ENCODE results near the gene ANKRD62. TPM values are rescaled to one million over a fixed set of nuclear protein-coding genes. Genes with fewer than 3 reads are reported as not detected.

ANKRD62 gene
- total RNA-seq, 1 experiment from 2014 or later = not detected

DNA sequence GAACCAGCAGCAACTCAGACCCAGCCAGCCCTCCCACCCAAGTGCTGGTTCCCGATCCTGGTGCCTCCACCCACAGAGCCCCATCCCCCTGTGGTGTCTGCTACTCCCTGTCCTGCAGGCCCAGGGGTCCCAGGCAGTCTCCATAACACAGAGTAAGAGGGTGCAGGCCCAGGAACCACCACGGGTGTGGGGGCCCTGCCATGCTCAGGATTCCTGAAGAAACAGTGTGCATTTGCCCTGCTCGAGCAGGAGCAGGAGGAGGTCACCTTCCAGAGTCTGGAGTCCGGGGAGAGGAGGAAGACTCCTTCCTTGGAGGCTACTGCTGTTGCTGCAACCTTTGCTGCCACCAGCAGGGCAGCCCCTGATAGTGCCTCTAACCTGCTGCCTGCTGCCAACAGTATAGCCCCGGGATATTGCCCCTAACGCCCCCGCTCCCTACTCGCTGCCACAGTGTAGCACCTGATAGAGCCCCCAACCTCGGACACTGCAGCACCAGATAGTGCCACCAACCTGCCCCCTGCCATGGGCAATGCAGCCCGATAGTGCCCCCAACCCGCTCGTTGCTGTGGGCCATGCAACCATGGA, 46.8 kb upstream of the ANKRD62 start:
- Histone ChIP-seq H3K27me3 (replicated peaks; ENCODE audit: control insufficient read depth, insufficient read depth, low read length) (no peaks in the 10 kb centered on the region), H3K36me3 (ENCODE audit: control insufficient read depth, insufficient read depth, low read length) (no peaks in the 10 kb centered on the region), H3K9me3 (no peaks in the 10 kb centered on the region), H3K4me3 (ENCODE audit: low read depth, low read length) (no peak overlapping the region), H3K4me1 (no peaks in the 10 kb centered on the region)
- TF ChIP-seq, protein P1, sequence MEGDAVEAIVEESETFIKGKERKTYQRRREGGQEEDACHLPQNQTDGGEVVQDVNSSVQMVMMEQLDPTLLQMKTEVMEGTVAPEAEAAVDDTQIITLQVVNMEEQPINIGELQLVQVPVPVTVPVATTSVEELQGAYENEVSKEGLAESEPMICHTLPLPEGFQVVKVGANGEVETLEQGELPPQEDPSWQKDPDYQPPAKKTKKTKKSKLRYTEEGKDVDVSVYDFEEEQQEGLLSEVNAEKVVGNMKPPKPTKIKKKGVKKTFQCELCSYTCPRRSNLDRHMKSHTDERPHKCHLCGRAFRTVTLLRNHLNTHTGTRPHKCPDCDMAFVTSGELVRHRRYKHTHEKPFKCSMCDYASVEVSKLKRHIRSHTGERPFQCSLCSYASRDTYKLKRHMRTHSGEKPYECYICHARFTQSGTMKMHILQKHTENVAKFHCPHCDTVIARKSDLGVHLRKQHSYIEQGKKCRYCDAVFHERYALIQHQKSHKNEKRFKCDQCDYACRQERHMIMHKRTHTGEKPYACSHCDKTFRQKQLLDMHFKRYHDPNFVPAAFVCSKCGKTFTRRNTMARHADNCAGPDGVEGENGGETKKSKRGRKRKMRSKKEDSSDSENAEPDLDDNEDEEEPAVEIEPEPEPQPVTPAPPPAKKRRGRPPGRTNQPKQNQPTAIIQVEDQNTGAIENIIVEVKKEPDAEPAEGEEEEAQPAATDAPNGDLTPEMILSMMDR (IDR thresholded peaks at IDR 0.05; ENCODE audit: insufficient read depth in 1 of 2, low read depth in 1 of 2, low read length in 1 of 2, severe bottlenecking in 1 of 2, unreplicated experiment in 1 of 2) = no peak
- H3K4me1 Mint-ChIP-seq (ENCODE audit: low read depth, unreplicated experiment) = no peaks in the 10 kb centered on the region
- H3K36me3 Mint-ChIP-seq (ENCODE audit: insufficient read depth, unreplicated experiment) = no peaks in the 10 kb centered on the region
- peaks cover 15% of the 10 kb centered on the region for H3K27me3 Mint-ChIP-seq (ENCODE audit: insufficient read depth, unreplicated experiment)
- CTCF ChIA-PET = no interaction called here
- no peak overlapping the region for H3K27ac Mint-ChIP-seq (ENCODE audit: unreplicated experiment)
- H3K9me3 Mint-ChIP-seq (ENCODE audit: unreplicated experiment) = no peaks in the 10 kb centered on the region
- POLR2A ChIA-PET = no interaction called here
- DNase-seq = peak in 1 of 2 experiments; percentile 14
- no peak overlapping the region for H3K4me3 Mint-ChIP-seq (ENCODE audit: unreplicated experiment)
- intact Hi-C loops (cut with micrococcal nuclease; ENCODE audit: unreplicated experiment) = no loop called here
- no TSS peak for BruUV-seq (replicated peaks)

DNA sequence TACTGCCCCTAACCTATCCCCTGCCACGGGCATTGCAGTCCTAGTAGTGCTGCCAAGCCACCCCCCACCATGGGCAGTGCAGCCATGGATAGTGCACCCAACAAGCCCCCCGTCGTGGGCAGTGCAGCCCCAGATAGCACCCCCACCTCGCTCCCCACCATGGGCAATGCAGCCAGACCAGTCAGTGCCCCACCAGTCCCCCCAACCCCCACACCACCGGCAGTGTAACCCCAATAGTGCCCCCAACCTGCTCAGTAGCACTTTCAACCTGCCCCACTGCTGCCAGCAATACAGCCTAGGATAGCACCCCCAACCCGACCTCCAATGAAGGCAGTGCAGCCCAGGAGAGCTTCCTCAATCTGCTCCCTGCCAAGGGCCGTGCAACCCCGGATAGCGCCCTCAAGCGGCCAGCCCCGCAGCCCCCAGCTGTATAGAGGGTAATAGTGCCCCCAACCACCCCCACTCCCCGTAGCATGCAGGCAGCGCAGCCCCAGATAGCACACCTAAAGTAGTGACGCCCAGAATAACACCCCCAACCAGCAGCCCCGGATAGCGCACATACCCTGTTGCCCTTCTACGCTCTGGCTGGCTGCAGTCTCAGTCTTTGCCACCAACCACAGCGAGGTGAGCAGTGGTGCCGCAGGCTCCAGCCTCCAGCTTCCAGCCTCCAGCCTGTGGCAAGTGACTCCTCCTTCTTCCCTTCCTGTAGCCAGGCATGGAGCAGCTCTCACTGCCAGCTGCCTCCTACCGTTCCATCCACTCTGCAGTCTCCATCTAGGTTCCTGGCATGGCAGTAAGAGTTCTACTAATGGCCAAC, 45.4 kb upstream of the ANKRD62 start:
- Mint-ChIP-seq H3K27ac (ENCODE audit: unreplicated experiment) (no peak overlapping the region), H3K4me3 (ENCODE audit: unreplicated experiment) (no peak overlapping the region), H3K27me3 (ENCODE audit: insufficient read depth, unreplicated experiment) (peaks cover 20% of the 10 kb centered on the region), H3K36me3 (ENCODE audit: insufficient read depth, unreplicated experiment) (no peaks in the 10 kb centered on the region), H3K9me3 (ENCODE audit: unreplicated experiment) (no peaks in the 10 kb centered on the region), H3K4me1 (ENCODE audit: low read depth, unreplicated experiment) (no peaks in the 10 kb centered on the region)
- no peaks in the 10 kb centered on the region for H3K36me3 ChIP-seq (ENCODE audit: control insufficient read depth, insufficient read depth, low read length)
- intact Hi-C loops (cut with micrococcal nuclease; ENCODE audit: unreplicated experiment) = no loop called here
- H3K4me1 ChIP-seq = no peaks in the 10 kb centered on the region
- DNase-seq = no peak
- TF ChIP-seq, protein P1 (IDR thresholded peaks at IDR 0.05; ENCODE audit: insufficient read depth in 1 of 2, low read depth in 1 of 2, low read length in 1 of 2, severe bottlenecking in 1 of 2, unreplicated experiment in 1 of 2) = no peak
- POLR2A ChIA-PET = no interaction called here
- H3K27me3 ChIP-seq (replicated peaks; ENCODE audit: control insufficient read depth, insufficient read depth, low read length) = no peaks in the 10 kb centered on the region
- H3K4me3 ChIP-seq (ENCODE audit: low read depth, low read length) = no peak overlapping the region
- no TSS peak for BruUV-seq (replicated peaks)
- CTCF ChIA-PET = no interaction called here
- H3K9me3 ChIP-seq = no peaks in the 10 kb centered on the region

DNA sequence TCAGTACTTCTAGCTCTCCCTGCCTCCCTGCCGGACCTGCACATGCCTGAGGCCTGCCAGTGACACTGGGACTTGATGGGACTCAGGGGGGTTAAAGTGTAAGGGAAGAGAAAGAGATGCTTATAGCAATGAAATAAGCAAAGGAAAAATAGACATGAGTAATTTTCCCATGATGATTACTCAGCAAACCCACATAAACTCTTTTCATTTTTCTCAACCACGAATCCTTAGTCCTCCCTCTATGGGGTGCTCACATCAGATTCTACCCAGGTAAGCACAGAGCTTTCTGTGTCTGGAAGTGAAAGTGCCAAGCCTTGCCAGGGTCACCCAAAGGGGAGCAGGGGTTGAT, 44.8 kb upstream of the ANKRD62 start:
- Histone ChIP-seq H3K4me3 (ENCODE audit: low read depth, low read length) (no peak overlapping the region), H3K9me3 (no peaks in the 10 kb centered on the region), H3K4me1 (no peaks in the 10 kb centered on the region), H3K27me3 (replicated peaks; ENCODE audit: control insufficient read depth, insufficient read depth, low read length) (no peaks in the 10 kb centered on the region), H3K36me3 (ENCODE audit: control insufficient read depth, insufficient read depth, low read length) (no peaks in the 10 kb centered on the region)
- Mint-ChIP-seq H3K27ac (ENCODE audit: unreplicated experiment) (no peak overlapping the region), H3K4me3 (ENCODE audit: unreplicated experiment) (no peak overlapping the region), H3K36me3 (ENCODE audit: insufficient read depth, unreplicated experiment) (no peaks in the 10 kb centered on the region), H3K4me1 (ENCODE audit: low read depth, unreplicated experiment) (no peaks in the 10 kb centered on the region), H3K9me3 (ENCODE audit: unreplicated experiment) (no peaks in the 10 kb centered on the region), H3K27me3 (ENCODE audit: insufficient read depth, unreplicated experiment) (peaks cover 20% of the 10 kb centered on the region)
- ChIA-PET CTCF (no interaction called here), POLR2A (no interaction called here)
- BruUV-seq (replicated peaks) = no TSS peak
- intact Hi-C loops (cut with micrococcal nuclease; ENCODE audit: unreplicated experiment) = no loop called here
- TF ChIP-seq, protein P1 (IDR thresholded peaks at IDR 0.05; ENCODE audit: insufficient read depth in 1 of 2, low read depth in 1 of 2, low read length in 1 of 2, severe bottlenecking in 1 of 2, unreplicated experiment in 1 of 2) = no peak
- DNase-seq = no peak

Data from Caco-2 (cell line).